HT-29 (cell line): Measurements from ENCODE around the gene SCGN. TPM values are rescaled to one million over a fixed set of nuclear protein-coding genes. Genes with fewer than 3 reads are reported as not detected.

Source experiments
- DNase-seq: peaks from one replicate; pipeline ENCODE4 v3.0.0-alpha.2; 2015; ENCODE audit warnings: low spot score
- total RNA-seq: library from RNA; depleted of rRNA; stranded (reverse); fragments of >200 nt; shearing (Covaris generic); gene quantifications from 2 replicates; pipeline ENCODE4 v1.2.3, GENCODE V29; 2014

The SCGN gene
- total RNA-seq, 1 experiment from 2014 or later: not detected

- no peak for DNase-seq
Measured at GRCh38 chr6:25685251-25685650, 33.2 kb downstream of the SCGN start.

GRCh38 chr6:25685896-25686295 lies 33.9 kb downstream of the SCGN start:
- DNase-seq: no peak

GRCh38 chr6:25686856-25687255 lies 34.8 kb downstream of the SCGN start:
- no peak for DNase-seq

GRCh38 chr6:25689966-25690365 lies 38.0 kb downstream of the SCGN start:
- DNase-seq: no peak

- DNase-seq: no peak
Measured at GRCh38 chr6:25691894-25692293, 39.9 kb downstream of the SCGN start.

- no peak for DNase-seq
Measured at GRCh38 chr6:25692472-25692871, 40.5 kb downstream of the SCGN start.

- DNase-seq: no peak
Measured at GRCh38 chr6:25694366-25694765, 42.4 kb downstream of the SCGN start.

GRCh38 chr6:25695671-25696070 lies 43.7 kb downstream of the SCGN start:
- DNase-seq: no peak

GRCh38 chr6:25697537-25698340 lies 45.7 kb downstream of the SCGN start:
- no peak for DNase-seq

GRCh38 chr6:25698631-25699030 lies 46.6 kb downstream of the SCGN start:
- no peak for DNase-seq

GRCh38 chr6:25699649-25700048 lies 47.6 kb downstream of the SCGN start:
- DNase-seq: no peak

- DNase-seq: no peak
Measured at GRCh38 chr6:25700761-25701160, 48.7 kb downstream of the SCGN start.

- no peak for DNase-seq
Measured at GRCh38 chr6:25701807-25702206, 49.8 kb downstream of the SCGN start.

GRCh38 chr6:25703005-25703404 lies 51.0 kb downstream of the SCGN start:
- DNase-seq: no peak

- no peak for DNase-seq
Measured at GRCh38 chr6:25704001-25704400, 52.0 kb downstream of the SCGN start.

GRCh38 chr6:25706314-25707014 lies 54.4 kb downstream of the SCGN start:
- DNase-seq: no peak

- no peak for DNase-seq
Measured at GRCh38 chr6:25709761-25710160, 57.7 kb downstream of the SCGN start.

GRCh38 chr6:25710287-25710686 lies 58.3 kb downstream of the SCGN start:
- DNase-seq: no peak

GRCh38 chr6:25713824-25714223 lies 61.8 kb downstream of the SCGN start:
- DNase-seq: no peak

- DNase-seq: no peak
Measured at GRCh38 chr6:25714765-25715164, 62.8 kb downstream of the SCGN start.

GRCh38 chr6:25715794-25716193 lies 63.8 kb downstream of the SCGN start:
- no peak for DNase-seq

GRCh38 chr6:25717866-25718740 lies 66.1 kb downstream of the SCGN start:
- peak; percentile 67 for DNase-seq
